Colonic mucosa (tissue), 4 donors: ENCODE measurements around the gene IL20RB. TPM values are rescaled to one million over a fixed set of nuclear protein-coding genes. Genes with fewer than 3 reads are reported as not detected.

Source experiments
- DNase-seq: peaks from one replicate; pipeline ENCODE4 v3.0.0-alpha.2; 2020
- H3K27ac ChIP-seq: fragments of 200-600 bp; one replicate; pipeline ENCODE4 v1.8.0; 2021
- H3K27me3 ChIP-seq: fragments of 200-600 bp; one replicate; pipeline ENCODE4 v1.8.0; 2021
- H3K36me3 ChIP-seq: fragments of 200-600 bp; one replicate; pipeline ENCODE4 v1.8.0; 2021
- H3K4me1 ChIP-seq: fragments of 200-600 bp; one replicate; pipeline ENCODE4 v1.8.0; 2021; ENCODE audit warnings: mild to moderate bottlenecking
- H3K4me3 ChIP-seq: fragments of 200-600 bp; one replicate; pipeline ENCODE4 v1.8.0; 2021
- H3K9ac ChIP-seq, 2 donors: one replicate each; pipeline ENCODE4 v1.7.0; 2013; ENCODE audit warnings: control low read depth in 2 of 2, low read depth in 2 of 2, low read length in 2 of 2
- H3K9me3 ChIP-seq: fragments of 200-600 bp; one replicate; pipeline ENCODE4 v1.8.0; 2021
- intact Hi-C: fragments of 100-400 bp; cut with DNase I; formaldehyde crosslinking; loops from one replicate; pipeline ENCODE4 v1.14.1; 2022
- total RNA-seq, 2 donors: library from RNA; stranded (reverse); fragmentation: NEBNext Ultra II Directional in 1 of 2; extraction: Animal tissue kit (Norgen Biotek cat#: 25700) in 1 of 2; gene quantifications; one replicate each; pipeline ENCODE4 v1.2.1, GENCODE V29; 2021
- TF ChIP-seq, protein P1 (sequence below): fragments of 200-600 bp; IDR thresholded peaks from one replicate; pipeline ENCODE4 v1.8.0; 2022; ENCODE audit warnings: antibody characterized with exemption, mild to moderate bottlenecking
- donor health status: healthy.
- donor health status: DM: no; HTN: no; CAD: no.
- donor health status: DM: no; HTN: no; CAD: no.

The IL20RB gene
- total RNA-seq, 2 donors from 2014 or later, result 0.74 to 0.96 TPM

DNA sequence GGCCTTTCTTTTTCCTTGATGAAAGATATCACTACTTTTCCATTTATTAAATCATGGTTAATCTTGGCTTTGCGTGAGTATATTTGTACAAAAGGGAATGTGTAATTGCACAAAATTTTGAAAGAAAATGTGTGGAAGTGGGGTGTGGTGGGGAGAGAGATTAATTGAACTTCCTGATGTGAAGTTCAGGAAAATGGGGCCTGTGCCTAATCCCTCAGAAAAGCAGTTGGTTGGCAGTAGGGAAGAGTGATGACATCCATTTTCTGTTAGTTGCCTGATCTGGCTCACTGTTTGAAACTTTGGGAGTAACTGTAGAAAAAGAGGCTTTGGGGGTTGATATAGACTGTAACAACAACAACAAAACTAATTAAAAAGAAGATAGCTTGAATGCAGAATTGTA lies 10.8 kb upstream of the IL20RB start:
- no peak for DNase-seq
- H3K27me3 ChIP-seq, result no peaks in the 10 kb centered on the region
- TF ChIP-seq, protein P1, sequence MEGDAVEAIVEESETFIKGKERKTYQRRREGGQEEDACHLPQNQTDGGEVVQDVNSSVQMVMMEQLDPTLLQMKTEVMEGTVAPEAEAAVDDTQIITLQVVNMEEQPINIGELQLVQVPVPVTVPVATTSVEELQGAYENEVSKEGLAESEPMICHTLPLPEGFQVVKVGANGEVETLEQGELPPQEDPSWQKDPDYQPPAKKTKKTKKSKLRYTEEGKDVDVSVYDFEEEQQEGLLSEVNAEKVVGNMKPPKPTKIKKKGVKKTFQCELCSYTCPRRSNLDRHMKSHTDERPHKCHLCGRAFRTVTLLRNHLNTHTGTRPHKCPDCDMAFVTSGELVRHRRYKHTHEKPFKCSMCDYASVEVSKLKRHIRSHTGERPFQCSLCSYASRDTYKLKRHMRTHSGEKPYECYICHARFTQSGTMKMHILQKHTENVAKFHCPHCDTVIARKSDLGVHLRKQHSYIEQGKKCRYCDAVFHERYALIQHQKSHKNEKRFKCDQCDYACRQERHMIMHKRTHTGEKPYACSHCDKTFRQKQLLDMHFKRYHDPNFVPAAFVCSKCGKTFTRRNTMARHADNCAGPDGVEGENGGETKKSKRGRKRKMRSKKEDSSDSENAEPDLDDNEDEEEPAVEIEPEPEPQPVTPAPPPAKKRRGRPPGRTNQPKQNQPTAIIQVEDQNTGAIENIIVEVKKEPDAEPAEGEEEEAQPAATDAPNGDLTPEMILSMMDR, result no peak
- H3K27ac ChIP-seq, result no peak overlapping the region
- H3K4me3 ChIP-seq, result no peak overlapping the region
- H3K9me3 ChIP-seq, result no peaks in the 10 kb centered on the region
- H3K9ac ChIP-seq, result no peak overlapping the region
- intact Hi-C loops, result no loop called here
- H3K4me1 ChIP-seq, result no peaks in the 10 kb centered on the region
- H3K36me3 ChIP-seq, result no peaks in the 10 kb centered on the region

DNA sequence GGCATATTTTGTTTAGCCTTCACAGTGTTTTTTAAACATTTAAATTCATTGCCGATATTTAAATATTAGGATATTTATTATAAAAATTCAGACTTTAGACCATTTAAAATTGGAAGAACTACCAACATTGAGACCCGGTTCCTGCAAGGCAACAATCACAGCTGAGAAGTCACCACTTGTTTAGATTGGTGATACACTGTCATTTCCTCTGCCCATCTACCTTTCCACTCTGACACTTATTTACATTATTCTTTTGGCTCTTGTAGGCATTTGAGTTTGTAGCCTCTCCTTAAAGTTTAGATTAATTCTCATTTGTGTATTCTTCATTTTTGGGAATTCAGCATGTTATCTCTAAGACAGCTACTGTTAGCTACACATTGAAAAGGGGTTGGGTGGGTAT lies 10.3 kb upstream of the IL20RB start:
- Histone ChIP-seq H3K27ac (no peak overlapping the region), H3K36me3 (no peaks in the 10 kb centered on the region), H3K27me3 (no peaks in the 10 kb centered on the region), H3K4me1 (no peaks in the 10 kb centered on the region), H3K9ac (no peak overlapping the region), H3K4me3 (no peak overlapping the region), H3K9me3 (no peaks in the 10 kb centered on the region)
- TF ChIP-seq, protein P1, result no peak
- DNase-seq, result no peak
- intact Hi-C loops, result no loop called here

DNA sequence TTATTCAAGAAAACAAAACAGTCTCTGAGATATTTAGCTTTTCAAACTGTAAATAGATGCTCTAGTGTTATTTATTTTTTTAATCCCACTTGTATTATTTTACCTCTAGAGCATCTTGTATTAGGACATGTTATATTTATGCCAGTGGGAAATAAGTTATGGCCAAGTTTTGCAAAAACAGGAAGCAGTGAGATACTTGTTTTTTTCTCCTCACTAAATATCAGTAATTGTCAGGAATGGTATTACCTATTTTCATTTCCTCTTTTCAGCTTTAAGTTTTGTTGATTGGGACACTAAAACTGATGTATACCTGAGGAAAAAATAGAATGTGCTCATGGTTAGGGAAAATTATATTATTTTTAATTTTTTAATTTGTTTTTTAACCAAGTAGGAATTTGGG lies 8.6 kb upstream of the IL20RB start:
- TF ChIP-seq, protein P1, result no peak
- intact Hi-C loops, result no loop called here
- Histone ChIP-seq H3K27ac (no peak overlapping the region), H3K36me3 (no peaks in the 10 kb centered on the region), H3K27me3 (no peaks in the 10 kb centered on the region), H3K9me3 (no peaks in the 10 kb centered on the region), H3K4me1 (no peaks in the 10 kb centered on the region), H3K4me3 (no peak overlapping the region), H3K9ac (no peak overlapping the region)
- no peak for DNase-seq

DNA sequence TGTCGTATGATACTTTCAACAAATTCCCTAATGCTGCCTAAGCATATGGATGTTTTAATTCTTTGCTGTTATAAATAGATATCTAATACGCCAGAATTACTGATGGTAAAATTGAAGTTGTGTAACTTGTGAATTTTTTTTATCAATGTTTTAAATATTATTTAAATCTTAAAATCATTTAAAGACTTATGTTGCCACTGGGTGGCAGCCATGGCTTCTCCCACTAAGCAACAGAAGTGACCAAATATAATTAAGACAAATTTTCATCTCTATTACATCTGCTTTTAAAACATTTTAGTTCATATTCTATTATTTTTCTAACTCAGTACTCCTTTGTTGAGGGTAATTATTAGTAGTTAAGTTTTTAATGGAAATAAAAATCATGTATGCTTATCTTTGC lies 8.1 kb upstream of the IL20RB start:
- Histone ChIP-seq H3K4me1 (peaks cover 5% of the 10 kb centered on the region), H3K27me3 (no peaks in the 10 kb centered on the region), H3K4me3 (no peak overlapping the region), H3K9me3 (no peaks in the 10 kb centered on the region), H3K27ac (no peak overlapping the region), H3K9ac (no peak overlapping the region), H3K36me3 (no peaks in the 10 kb centered on the region)
- no peak for DNase-seq
- intact Hi-C loops, result no loop called here
- TF ChIP-seq, protein P1, result no peak

DNA sequence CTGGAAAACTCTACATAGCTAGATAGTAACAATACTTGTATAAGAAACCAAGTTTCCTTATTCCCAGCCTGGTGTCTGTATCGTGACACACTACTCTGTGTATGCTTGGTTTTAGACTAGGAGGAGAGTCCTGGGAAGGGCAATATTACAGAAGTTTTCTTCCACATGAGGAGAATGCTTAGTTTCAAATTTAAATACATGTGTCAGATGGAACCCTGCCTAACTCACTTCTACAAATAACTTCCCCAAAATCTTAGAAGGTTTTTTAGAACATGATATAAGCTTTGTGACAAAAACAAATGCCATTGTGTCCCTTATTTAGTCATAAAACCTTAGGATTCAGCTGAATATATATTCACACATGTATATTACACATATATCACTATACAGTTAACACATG lies 7.2 kb upstream of the IL20RB start:
- H3K9ac ChIP-seq, result no peak overlapping the region
- no peak overlapping the region for H3K27ac ChIP-seq
- DNase-seq, result no peak
- peaks cover 8% of the 10 kb centered on the region for H3K4me1 ChIP-seq
- H3K36me3 ChIP-seq, result no peaks in the 10 kb centered on the region
- H3K4me3 ChIP-seq, result no peak overlapping the region
- TF ChIP-seq, protein P1, result no peak
- H3K27me3 ChIP-seq, result no peaks in the 10 kb centered on the region
- intact Hi-C loops, result no loop called here
- H3K9me3 ChIP-seq, result no peaks in the 10 kb centered on the region

DNA sequence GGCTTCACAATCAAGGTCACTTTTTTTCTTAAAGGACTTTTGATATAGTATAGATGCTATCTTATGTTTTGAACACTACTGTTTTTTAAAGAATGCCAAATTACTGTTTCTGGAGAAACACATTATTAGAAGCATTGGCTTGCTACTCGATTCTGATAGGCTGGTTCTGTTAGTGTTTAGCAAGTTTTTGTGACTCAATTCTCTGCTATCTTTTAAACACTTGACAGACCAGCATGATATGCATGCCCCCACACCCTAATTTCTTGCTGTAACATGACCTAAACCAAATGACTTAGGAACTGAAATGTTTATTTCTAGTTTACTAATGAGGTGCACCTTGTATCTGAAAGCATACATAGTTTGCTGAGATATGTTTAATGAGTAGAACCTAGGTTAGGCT lies 5.5 kb upstream of the IL20RB start:
- Histone ChIP-seq H3K36me3 (no peaks in the 10 kb centered on the region), H3K4me3 (no peak overlapping the region), H3K4me1 (peaks cover 11% of the 10 kb centered on the region), H3K9me3 (no peaks in the 10 kb centered on the region), H3K27ac (no peak overlapping the region), H3K27me3 (no peaks in the 10 kb centered on the region), H3K9ac (no peak overlapping the region)
- DNase-seq, result no peak
- intact Hi-C loops, result no loop called here
- TF ChIP-seq, protein P1, result no peak
